Measurements from ENCODE around the gene PEMT. TPM values are rescaled to one million over a fixed set of nuclear protein-coding genes. Genes with fewer than 3 reads are reported as not detected.

PEMT gene
- total RNA-seq, 4 donors from 2014 or later, result 3.2 to 10.2 (median 7.1) TPM

GRCh38 chr17:17557796-17558195, 33.7 kb downstream of the PEMT start:
- no peak for TF ChIP-seq POLR2A (IDR thresholded peaks at IDR 0.05)
- no peak for TF ChIP-seq EP300 (IDR thresholded peaks at IDR 0.05; ENCODE audit: low read depth)
- TF ChIP-seq CTCF (IDR thresholded peaks at IDR 0.05), result no peak
- TF ChIP-seq POLR2AphosphoS5 (IDR thresholded peaks at IDR 0.05), result no peak
- no peak overlapping the region for H3K27ac ChIP-seq
- intact Hi-C loops (cut with DNase I; ENCODE audit: low total_unique reads), result no loop called here
- H3K4me1 ChIP-seq, result no peaks in the 10 kb centered on the region
- H3K9me3 ChIP-seq, result no peaks in the 10 kb centered on the region
- no peaks in the 10 kb centered on the region for H3K27me3 ChIP-seq
- in situ Hi-C loops (cut with MboI; ENCODE audit: low pct_ligation_motif_present in 1 of 4, low pct_unique_long_range_greater_than_20kb in 1 of 4, low sequenced_read_pairs in 3 of 4), result no loop called here
- 93% methylated on average over 9 of the region's 9 CpGs; no CpG with 5 or more reads in 1 of the 2 donors for WGBS, 2 donors (ENCODE audit: low coverage in 1 of 2)
- H3K36me3 ChIP-seq, result no peaks in the 10 kb centered on the region
- no peak overlapping the region for H3K4me3 ChIP-seq
- no peak for DNase-seq

GRCh38 chr17:17556671-17557070, 34.8 kb downstream of the PEMT start:
- intact Hi-C loops (cut with DNase I; ENCODE audit: low total_unique reads) (no loop called here), in situ Hi-C loops (cut with MboI; ENCODE audit: low pct_ligation_motif_present in 1 of 4, low pct_unique_long_range_greater_than_20kb in 1 of 4, low sequenced_read_pairs in 3 of 4) (no loop called here)
- Histone ChIP-seq H3K27me3 (no peaks in the 10 kb centered on the region), H3K4me3 (no peak overlapping the region), H3K27ac (no peak overlapping the region), H3K36me3 (no peaks in the 10 kb centered on the region), H3K9me3 (no peaks in the 10 kb centered on the region), H3K4me1 (no peaks in the 10 kb centered on the region)
- TF ChIP-seq EP300 (IDR thresholded peaks at IDR 0.05; ENCODE audit: low read depth) (no peak), POLR2AphosphoS5 (IDR thresholded peaks at IDR 0.05) (no peak), CTCF (IDR thresholded peaks at IDR 0.05) (no peak), POLR2A (IDR thresholded peaks at IDR 0.05) (no peak)
- no peak for DNase-seq
- 93% methylated on average over 4 of the region's 4 CpGs; no CpG with 5 or more reads in 1 of the 2 donors for WGBS, 2 donors (ENCODE audit: low coverage in 1 of 2)

GRCh38 chr17:17555906-17556305, 35.6 kb downstream of the PEMT start:
- no peak overlapping the region for H3K4me3 ChIP-seq
- no peaks in the 10 kb centered on the region for H3K27me3 ChIP-seq
- intact Hi-C loops (cut with DNase I; ENCODE audit: low total_unique reads), result no loop called here
- H3K27ac ChIP-seq, result no peak overlapping the region
- WGBS, 2 donors (ENCODE audit: low coverage in 1 of 2), result 95% methylated on average over 8 of the region's 8 CpGs; no CpG with 5 or more reads in 1 of the 2 donors
- DNase-seq, result no peak
- in situ Hi-C loops (cut with MboI; ENCODE audit: low pct_ligation_motif_present in 1 of 4, low pct_unique_long_range_greater_than_20kb in 1 of 4, low sequenced_read_pairs in 3 of 4), result no loop called here
- TF ChIP-seq CTCF (IDR thresholded peaks at IDR 0.05) (no peak), EP300 (IDR thresholded peaks at IDR 0.05; ENCODE audit: low read depth) (no peak)
- H3K4me1 ChIP-seq, result no peaks in the 10 kb centered on the region
- H3K36me3 ChIP-seq, result no peaks in the 10 kb centered on the region
- no peaks in the 10 kb centered on the region for H3K9me3 ChIP-seq

GRCh38 chr17:17555151-17555550, 36.4 kb downstream of the PEMT start:
- WGBS, 2 donors (ENCODE audit: low coverage in 1 of 2), result 97% methylated on average over 9 of the region's 9 CpGs; no CpG with 5 or more reads in 1 of the 2 donors
- no peak overlapping the region for H3K27ac ChIP-seq
- in situ Hi-C loops (cut with MboI; ENCODE audit: low pct_ligation_motif_present in 1 of 4, low pct_unique_long_range_greater_than_20kb in 1 of 4, low sequenced_read_pairs in 3 of 4) (no loop called here), intact Hi-C loops (cut with DNase I; ENCODE audit: low total_unique reads) (no loop called here)
- no peaks in the 10 kb centered on the region for H3K4me1 ChIP-seq
- no peaks in the 10 kb centered on the region for H3K36me3 ChIP-seq
- no peak for DNase-seq
- TF ChIP-seq EP300 (IDR thresholded peaks at IDR 0.05; ENCODE audit: low read depth) (no peak), POLR2A (IDR thresholded peaks at IDR 0.05) (no peak), POLR2AphosphoS5 (IDR thresholded peaks at IDR 0.05) (no peak)
- H3K27me3 ChIP-seq, result no peaks in the 10 kb centered on the region
- H3K4me3 ChIP-seq, result no peak overlapping the region
- H3K9me3 ChIP-seq, result no peaks in the 10 kb centered on the region

GRCh38 chr17:17554266-17554665, 37.2 kb downstream of the PEMT start:
- TF ChIP-seq CTCF (IDR thresholded peaks at IDR 0.05) (no peak), POLR2A (IDR thresholded peaks at IDR 0.05) (no peak), EP300 (IDR thresholded peaks at IDR 0.05; ENCODE audit: low read depth) (no peak), POLR2AphosphoS5 (IDR thresholded peaks at IDR 0.05) (no peak)
- 89 to 95% methylated on average over 10 to 17 of the region's 17 CpGs for WGBS, 2 donors (ENCODE audit: low coverage in 1 of 2)
- intact Hi-C loops (cut with DNase I; ENCODE audit: low total_unique reads) (no loop called here), in situ Hi-C loops (cut with MboI; ENCODE audit: low pct_ligation_motif_present in 1 of 4, low pct_unique_long_range_greater_than_20kb in 1 of 4, low sequenced_read_pairs in 3 of 4) (no loop called here)
- Histone ChIP-seq H3K27me3 (no peaks in the 10 kb centered on the region), H3K27ac (no peak overlapping the region), H3K4me1 (no peaks in the 10 kb centered on the region), H3K36me3 (no peaks in the 10 kb centered on the region), H3K9me3 (no peaks in the 10 kb centered on the region), H3K4me3 (no peak overlapping the region)
- DNase-seq, result no peak

Measured in transverse colon (tissue), 4 donors.